Myocyte (in vitro differentiated cells): ENCODE measurements around the gene TIMM17B. TPM values are rescaled to one million over a fixed set of nuclear protein-coding genes. Genes with fewer than 3 reads are reported as not detected.

Experiments used
- total RNA-seq: library from RNA; depleted of rRNA; stranded (reverse); fragments of >200 nt; gene quantifications from 2 replicates; pipeline ENCODE4 v1.2.3, GENCODE V29; 2014

TIMM17B gene
- total RNA-seq, 1 donor from 2014 or later: 52.4 TPM

Other genes with a start within 250 kb of the TIMM17B start
- 0.19 TPM in 1 of 2 replicates, not detected in the other for gene WAS, start 214.0 kb downstream of the TIMM17B start, total RNA-seq
- gene SUV39H1, start 201.0 kb downstream of the TIMM17B start, total RNA-seq: 2.8 and 3.1 TPM in 2 replicates
- not detected in 2 replicates for gene GLOD5, start 136.0 kb downstream of the TIMM17B start, total RNA-seq
- not detected in 2 replicates for gene GATA1, start 111.2 kb downstream of the TIMM17B start, total RNA-seq
- 60.8 and 75.5 TPM in 2 replicates for gene HDAC6, start 95.7 kb downstream of the TIMM17B start, total RNA-seq
- gene ERAS, start 71.3 kb downstream of the TIMM17B start, total RNA-seq: not detected in 2 replicates
- gene PCSK1N, start 62.2 kb downstream of the TIMM17B start, total RNA-seq: 1.8 and 5.4 TPM in 2 replicates
- gene PQBP1, start 162 bp upstream of the TIMM17B start, total RNA-seq: 37.6 and 44.7 TPM in 2 replicates
- 18.2 and 24.4 TPM in 2 replicates for gene SLC35A2, start 13.9 kb upstream of the TIMM17B start, total RNA-seq
- gene PIM2, start 21.3 kb upstream of the TIMM17B start, total RNA-seq: 4.6 and 6.2 TPM in 2 replicates
- gene OTUD5, start 59.8 kb upstream of the TIMM17B start, total RNA-seq: 27.0 and 27.9 TPM in 2 replicates
- 0.10 and 0.21 TPM in 2 replicates for gene KCND1, start 74.1 kb upstream of the TIMM17B start, total RNA-seq
- 22.4 and 24.4 TPM in 2 replicates for gene GRIPAP1, start 104.5 kb upstream of the TIMM17B start, total RNA-seq
- gene TFE3, start 145.6 kb upstream of the TIMM17B start, total RNA-seq: 36.9 and 39.6 TPM in 2 replicates
- not detected in 2 replicates for gene CCDC120, start 161.2 kb upstream of the TIMM17B start, total RNA-seq
- gene PRAF2, start 176.2 kb upstream of the TIMM17B start, total RNA-seq: 7.1 and 7.4 TPM in 2 replicates
- 49.3 and 64.3 TPM in 2 replicates for gene WDR45, start 182.1 kb upstream of the TIMM17B start, total RNA-seq
- gene GPKOW, start 226.0 kb upstream of the TIMM17B start, total RNA-seq: 23.9 and 26.7 TPM in 2 replicates